HG03460 (cell line): ENCODE measurements around the gene ZNF836.
"Not testable (repeated sequence)": the region's sequence is repeated elsewhere in the genome, so short reads cannot be mapped to it uniquely, and the experiment has no call there.

Experiments
- ATAC-seq: cut with Tn5 transposase; IDR thresholded peaks from one replicate; pipeline ENCODE4 v1.9.1; 2021; ENCODE audit not compliant: unreplicated experiment

Gene ZNF836

DNA sequence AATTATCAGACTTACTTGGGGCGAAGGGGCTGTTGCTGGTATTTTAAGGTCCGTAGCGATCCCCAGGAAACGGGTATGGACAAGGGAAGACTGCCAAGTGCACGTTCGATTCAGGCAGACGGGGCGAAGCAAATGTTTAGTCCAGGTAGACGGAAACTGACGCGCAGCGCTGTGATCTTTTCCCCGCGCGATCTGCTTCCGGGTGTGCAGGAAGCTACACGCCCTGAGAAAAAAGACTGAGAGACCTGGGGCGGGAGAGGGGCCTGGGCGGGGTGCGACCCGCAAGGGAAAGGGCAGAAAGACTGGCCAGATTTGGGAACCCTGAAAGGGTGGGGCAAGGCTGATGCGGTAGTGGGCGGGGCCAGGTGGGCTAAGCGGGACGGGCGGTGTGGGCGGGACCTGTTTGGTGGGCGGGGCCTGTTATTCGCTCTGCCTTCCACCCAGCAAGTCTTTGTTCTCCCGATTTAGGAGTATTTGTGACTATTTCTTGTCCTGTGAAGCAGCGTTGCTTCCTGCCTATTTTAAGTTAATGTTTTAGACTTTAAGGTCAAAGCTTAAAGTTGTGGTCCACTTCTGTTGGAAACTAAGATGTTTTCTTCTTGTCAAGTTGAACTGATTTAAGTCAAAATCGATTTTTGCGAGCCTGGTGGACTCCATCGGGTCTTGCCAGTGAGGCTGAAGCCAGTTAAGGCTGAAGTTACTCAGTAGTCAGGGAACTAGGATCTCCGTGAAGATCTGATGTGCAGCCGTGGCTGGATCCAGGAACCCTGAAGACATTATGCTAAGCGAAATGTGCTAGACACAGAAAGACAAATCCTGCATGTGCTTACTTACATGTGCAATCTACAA, at the start of gene ZNF836:
Gene ZNF836, minus strand, starts transcription at position 301 of the 849 bp plus-strand sequence. CDS start 3,549 bp downstream, outside the sequence.
- ATAC-seq = peak; percentile 84

DNA sequence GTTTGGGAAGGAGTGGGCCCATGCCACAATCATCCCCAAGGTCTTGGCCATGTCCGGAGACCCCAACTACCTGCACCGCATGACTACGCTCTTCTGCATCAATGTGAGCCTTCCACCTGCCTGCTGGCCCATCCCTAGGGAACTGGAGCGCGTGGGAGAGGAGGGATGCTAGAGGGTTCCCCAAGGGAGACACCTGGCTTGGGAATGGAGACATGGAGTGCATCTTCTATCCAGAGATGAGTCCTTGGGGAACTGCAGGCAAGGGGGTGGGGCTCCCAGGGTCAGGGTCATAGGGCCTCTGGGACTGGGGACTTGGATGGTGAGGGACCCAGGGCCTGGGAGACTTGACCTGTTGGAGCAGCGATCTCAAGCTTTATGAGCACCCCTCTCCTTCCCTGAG, 49.6 kb upstream of the ZNF836 start:
- no peak for ATAC-seq

DNA sequence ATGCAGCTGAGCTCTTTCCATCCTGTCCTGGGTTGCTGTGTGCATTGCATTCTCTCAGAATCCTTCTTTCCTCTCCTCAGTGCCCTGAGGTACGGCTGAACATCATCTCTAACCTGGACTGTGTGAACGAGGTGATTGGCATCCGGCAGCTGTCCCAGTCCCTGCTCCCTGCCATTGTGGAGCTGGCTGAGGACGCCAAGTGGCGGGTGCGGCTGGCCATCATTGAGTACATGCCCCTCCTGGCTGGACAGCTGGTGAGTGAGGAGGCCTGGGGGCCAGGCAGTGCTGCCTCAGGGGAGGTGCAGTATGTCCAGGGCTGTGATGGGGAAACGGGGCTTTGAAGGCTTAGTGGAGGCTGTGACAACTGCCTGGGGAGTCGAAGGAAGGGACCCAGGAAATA, 48.2 kb upstream of the ZNF836 start:
- ATAC-seq = no peak

DNA sequence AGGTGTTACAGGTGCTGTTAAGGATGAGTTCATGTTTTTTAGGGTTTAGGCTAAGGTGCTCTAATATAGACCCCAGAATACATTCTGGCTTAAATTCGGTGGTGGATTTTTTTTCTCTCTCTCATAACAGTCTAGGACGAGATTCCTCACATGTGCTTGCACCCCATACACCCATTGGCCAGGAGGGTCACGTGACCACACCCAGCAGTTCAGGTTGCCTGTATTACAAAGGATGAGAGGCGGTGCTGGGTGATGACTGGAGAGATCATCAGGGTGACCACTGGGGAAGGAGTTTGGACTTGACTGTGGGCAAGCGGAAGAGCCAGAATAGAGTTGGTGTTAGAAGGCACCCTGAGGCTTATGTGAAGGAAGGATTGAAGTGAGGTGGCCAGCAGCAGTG, 46.2 kb upstream of the ZNF836 start:
- no peak for ATAC-seq

DNA sequence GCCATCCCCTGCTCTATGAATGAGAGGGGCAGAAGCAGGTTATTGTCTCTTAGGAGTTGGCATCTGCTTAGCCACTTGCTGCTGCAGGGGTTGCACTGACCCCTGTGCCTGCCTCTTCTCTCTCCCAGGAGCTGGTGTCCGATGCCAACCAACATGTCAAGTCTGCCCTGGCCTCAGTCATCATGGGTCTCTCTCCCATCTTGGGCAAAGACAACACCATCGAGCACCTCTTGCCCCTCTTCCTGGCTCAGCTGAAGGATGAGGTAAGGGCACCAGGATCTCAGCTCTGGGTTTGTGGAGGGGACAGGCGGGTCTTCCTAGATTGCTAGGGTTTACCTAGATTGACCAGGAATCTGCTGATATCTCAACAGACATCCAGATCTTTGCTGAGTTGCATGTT, 45.0 kb upstream of the ZNF836 start:
- no peak for ATAC-seq

DNA sequence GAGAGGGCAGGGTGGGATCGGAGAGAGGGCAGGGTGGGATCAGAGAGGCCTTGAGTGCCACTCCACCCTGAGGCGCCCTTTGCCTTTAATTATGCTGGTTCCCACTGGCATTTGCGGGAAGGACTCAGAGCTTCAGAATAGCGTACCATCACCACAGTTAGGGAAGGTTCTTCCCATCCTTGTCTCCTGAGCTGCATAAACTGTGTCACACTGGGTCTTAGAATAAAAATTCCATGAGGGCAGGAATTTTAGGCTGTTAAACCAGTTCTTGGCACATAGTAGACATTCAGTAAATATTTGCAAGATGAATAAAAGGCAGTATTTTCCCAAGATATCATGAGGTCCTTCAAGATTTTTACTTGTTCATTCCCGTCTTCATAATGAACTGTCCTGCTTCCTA, 42.8 kb upstream of the ZNF836 start:
- no peak for ATAC-seq

DNA sequence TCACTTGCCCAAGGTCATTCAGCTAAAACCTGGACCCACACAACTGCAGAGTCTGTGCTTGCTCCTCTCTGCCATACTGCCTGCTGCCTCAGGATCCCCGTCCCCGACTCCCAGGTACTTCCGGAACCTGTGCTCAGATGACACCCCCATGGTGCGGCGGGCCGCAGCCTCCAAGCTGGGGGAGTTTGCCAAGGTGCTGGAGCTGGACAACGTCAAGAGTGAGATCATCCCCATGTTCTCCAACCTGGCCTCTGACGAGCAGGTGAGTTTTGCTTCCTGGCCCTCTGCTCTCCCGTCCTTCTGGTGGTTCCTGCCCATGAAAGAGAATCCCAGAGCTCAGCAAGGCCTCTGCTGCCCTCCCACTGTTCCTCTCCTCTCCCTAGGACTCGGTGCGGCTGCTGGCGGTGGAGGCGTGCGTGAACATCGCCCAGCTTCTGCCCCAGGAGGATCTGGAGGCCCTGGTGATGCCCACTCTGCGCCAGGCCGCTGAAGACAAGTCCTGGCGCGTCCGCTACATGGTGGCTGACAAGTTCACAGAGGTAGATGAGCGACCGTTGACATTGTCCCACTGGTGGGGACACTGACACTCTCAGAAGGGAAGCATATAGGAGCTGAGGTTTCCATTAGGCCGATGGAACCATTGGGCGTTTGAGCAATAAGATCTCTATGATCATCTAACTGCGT, 41.3 kb upstream of the ZNF836 start:
- ATAC-seq = no peak

DNA sequence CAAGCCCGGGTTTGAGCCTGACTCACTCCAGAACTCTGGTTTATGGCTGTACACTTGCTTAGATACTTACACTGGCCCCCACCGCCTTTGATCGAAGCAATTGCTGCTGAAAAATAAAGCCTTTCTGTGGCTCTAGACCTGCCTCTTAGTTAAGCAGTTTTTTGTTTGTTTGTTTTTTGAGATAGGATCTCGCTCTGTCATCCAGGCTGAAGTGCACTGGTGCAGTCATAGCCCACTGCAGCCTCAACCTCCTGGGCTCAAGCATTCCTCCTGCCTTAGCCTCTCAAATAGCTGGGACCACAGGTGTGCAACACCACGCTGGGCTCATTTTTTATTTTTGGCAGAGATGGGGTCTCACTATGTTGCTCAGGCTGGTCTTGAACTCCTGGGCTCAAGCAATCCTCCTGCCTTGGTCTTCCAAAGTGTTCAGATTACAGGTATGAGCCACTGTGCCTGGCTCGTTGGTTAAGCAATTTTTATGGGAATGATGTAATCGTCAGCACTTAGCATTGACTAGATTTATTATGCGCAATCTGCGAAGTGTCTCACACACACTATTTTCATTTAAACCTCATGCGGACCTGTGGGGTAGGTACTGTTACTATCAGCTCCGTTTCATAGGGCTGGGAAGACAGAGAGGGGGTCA, 40.6 kb upstream of the ZNF836 start:
- no peak for ATAC-seq

DNA sequence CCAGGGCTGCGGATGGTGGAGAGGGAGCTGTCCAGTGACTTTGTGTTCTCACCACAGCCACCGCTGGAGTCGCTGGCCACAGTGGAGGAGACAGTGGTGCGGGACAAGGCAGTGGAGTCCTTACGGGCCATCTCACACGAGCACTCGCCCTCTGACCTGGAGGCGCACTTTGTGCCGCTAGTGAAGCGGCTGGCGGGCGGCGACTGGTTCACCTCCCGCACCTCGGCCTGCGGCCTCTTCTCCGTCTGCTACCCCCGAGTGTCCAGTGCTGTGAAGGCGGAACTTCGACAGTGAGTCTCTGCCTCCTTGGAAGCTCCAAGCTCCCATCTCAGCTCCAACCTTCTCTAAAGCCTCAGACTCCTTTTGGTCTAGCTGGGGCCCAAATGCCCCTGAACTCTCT, 39.8 kb upstream of the ZNF836 start:
- ATAC-seq = no peak

DNA sequence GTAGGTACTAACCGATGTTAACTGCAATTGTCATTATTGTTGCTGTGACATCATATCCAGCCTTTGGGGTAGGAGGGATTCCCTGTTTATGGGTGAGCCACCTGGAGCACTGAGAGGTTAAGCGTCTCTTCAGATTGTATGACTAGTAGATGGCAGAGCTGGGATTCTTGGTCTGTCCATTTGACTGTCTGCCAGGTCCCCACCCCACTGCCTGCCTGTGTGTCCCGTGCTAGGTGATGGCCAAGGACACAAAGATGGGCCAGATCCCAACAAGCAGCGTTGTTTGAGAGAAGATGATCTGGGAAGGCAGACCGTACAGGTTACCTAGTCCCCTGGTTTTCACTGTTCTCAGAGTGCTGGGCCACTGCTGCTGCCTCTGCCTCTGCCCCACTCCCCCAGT, 35.1 kb upstream of the ZNF836 start:
- ATAC-seq = no peak

DNA sequence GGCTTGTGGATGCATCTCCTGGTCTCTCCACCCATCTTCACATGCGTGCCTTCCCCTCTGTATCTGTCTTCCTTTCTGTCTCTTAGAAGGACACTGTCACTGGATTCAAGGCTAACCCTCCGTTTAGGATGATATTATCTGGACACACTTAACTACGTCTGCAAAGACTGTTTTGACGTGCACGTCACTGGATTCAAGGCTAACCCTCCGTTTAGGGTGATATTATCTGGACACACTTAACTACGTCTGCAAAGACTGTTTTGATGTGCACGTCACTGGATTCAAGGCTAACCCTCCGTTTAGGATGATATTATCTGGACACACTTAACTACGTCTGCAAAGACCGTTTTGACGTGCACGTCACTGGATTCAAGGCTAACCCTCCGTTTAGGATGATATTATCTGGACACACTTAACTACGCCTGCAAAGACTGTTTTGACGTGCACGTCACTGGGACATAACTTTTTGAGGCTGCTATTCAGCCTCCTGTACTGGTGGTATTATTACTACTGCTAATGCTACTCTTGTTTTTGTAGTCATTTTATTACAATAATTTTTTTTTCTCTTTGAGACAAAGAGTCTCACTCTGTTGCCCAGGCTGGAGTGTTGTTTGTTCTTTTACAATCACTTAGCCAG, 29.5 kb upstream of the ZNF836 start:
- not testable (repeated sequence) for ATAC-seq

DNA sequence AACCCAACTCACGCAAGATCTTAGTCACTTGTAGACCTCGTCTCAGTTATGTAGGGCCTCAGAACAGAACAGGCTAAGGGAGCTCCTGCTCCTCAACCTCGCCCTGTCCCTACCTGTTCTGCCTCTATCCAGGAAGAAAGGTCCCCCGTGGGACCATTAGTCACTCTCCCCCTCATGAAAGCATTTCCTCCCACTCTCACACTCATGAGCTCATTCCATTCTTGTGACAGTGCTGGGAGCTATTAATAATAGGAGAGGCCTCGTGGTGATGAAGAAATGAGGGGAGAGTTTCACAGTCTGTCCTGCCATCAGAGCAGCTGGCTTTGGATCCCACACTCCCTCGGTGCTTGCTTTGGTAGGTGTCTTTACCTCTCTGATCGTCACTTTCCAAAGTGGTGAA, 28.6 kb upstream of the ZNF836 start:
- ATAC-seq = no peak

DNA sequence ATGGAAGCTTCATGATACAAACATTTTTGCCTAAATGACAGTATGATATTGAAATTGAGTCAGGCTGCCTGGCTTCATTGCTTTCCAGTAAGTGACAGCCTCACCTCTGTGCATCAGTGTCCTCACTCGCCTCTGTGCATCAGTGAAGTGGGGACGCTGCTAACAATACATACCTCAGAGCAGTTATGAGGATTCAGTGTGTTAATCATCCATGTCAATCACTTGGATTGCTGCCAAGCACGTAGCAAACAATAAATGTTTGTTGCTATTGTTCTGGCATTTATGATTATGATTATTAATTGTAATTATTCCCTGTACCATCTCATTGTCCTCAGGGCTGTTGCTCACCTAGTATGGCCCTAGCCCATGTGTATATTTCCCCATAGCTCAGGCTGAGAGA, 27.3 kb upstream of the ZNF836 start:
- no peak for ATAC-seq

DNA sequence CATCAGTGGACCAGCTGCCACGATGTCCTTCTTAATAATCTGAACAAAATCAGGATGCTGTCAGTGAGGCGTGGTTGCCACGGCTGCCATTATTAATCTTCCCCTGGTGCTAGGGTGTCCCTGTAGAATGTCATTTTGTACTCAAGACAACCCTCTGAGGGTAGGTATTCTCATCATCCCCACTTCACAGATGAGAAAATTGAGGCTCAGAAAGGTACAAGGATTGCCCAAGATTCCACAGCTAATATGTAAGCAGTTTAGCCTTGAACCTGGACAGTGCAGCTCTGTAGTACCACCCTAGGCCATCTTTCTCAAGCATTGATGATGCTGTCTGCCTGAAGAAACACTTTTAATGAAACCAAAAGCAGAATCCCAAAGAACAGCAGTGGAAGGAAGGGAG, 26.5 kb upstream of the ZNF836 start:
- no peak for ATAC-seq

DNA sequence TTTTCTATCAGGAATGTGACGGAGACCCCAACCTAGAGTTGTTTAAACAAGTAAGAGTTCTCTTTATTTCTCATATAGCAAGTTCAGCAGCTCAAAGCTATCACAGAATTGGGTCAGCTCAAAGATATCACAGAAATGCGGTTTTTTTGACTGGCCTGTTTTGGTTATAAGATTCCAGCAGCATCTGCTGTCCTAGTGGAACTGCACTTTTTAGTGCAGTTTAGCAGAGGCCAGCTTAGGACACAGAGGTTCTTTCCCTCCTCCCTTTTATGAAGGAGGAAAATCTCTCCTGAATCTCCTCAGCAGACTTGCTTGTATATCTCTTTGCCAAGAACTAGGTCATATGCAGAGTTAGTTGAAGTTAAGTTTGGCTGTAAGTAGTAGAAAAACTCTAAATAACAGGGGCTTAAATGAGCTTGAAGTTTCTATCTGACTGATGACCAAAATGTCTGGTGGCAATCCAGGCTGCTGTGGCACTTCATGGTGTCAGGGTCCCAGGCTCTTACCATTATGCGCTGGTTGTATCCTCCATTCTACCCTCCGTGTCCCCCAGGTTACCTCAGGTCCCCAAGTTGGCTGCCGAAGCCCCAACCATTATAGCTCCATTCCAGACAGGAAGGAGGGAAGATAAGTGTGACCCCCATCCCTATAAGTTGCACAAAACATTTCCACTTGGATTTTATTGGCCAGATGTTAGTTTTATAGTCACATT, 25.0 kb upstream of the ZNF836 start:
- ATAC-seq = no peak

DNA sequence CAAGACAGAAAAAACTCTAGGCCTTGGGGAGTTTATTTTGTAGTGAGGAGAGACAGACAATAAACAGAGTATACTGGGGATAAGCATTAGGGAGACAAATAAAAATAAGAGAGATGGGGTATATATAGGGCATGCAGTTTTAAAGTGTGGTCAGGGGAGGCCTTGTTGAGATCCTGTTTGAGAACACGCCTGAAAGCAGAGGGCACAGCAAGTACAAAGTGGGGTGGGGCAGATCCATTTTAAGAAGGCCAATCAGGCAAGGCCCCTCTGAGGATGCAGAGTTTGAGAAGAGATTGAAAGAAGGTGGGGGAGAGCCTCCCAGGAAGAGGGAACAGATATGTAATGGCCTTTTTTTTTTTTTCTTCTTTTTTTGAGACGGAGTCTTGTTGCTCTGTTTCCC, 20.5 kb upstream of the ZNF836 start:
- ATAC-seq = no peak

DNA sequence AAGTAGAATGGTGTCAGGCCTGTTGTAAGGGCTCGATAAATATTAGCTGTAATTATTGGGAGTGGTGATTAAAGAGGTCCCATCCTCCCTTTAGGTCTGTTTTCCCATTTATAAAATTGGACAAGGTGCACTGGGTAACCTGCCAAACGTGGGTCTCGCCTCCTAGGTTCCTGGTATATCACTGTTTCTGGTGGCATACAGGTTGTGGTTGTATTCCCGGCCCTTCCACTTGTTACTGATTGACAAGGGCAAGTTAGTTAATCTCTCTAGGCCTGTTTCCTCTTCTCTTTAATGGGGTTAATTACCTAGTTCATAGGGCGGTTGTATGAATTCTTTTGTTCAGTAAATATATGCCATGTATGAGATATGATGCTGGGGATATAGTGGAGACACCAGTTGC, 20.0 kb upstream of the ZNF836 start:
- ATAC-seq = no peak

DNA sequence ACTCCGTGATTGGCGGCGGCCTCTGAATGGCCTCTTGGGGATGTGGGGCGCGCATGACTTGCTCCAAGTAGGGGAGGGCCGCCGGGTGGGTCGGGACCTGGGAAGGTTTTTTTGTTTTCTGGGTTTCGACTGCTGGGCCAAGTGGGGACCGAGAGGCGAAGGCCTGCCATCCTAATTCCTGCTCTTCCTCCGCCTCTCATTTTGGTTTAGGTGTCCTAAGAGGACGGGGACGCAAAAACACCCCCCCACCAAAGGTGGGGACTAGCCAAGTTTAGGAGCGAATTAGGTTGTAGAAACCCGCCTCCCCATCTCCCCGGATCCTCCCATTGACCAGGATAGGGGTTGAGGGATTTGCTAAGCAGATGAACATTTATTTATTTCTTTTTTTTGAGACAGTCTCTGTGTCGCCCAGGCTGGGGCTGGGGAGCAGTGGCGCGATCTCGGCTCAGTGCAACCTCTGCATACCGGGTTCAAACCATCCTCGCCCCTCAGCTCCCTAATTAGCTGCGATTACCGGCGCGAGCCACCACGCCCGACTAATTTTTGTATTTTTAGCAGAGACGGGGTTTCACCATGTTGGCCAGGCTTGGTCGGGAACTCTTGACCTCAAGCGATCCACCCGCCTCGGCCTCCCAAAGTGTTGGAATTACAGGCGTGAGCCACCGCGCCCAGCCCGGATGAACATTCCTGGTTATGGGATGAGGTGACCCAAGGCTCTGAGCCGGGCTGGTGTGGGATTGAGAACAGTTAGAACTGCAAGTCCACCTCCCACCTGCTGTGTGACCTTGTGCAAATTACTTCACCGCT, 19.3 kb upstream of the ZNF836 start:
- no peak for ATAC-seq

DNA sequence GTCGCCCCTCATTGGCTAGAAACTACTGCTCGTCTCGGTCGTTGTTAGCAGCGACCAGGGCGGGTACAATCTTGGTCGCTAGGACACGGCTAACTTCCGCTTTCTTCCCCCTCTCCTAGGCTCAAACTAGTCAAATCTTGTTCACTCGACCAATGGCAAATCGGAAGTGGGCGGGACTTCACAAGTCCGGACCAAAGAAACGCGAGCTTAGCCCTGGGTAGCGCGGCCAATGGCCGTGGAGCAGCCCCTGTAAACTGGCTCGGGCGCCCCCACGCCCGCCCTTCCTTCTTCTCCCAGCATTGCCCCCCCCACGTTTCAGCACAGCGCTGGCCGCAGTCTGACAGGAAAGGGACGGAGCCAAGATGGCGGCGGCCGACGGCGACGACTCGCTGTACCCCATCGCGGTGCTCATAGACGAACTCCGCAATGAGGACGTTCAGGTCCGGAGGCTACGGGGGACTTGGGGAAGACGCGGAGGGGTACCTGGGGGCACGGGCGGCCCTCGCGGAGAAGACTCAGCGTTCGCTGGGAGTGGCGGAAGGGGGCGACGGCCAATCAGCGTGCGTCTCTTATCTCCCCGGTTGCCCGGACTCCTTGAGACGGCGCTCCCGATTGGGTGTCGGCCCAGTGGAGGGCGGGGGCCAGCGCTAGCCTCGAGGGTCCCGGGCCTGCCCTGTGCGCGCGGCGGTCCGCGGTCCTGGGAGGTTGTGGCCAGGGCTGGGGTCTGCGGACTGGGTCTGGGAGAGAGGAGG, 18.5 kb upstream of the ZNF836 start, which contains the start of gene PPP2R1A:
Gene PPP2R1A, plus strand, starts transcription at position 318 of the 752 bp plus-strand sequence. Its CDS starts 45 bp downstream, at position 363.
- ATAC-seq = peak; percentile 86
